AG09309 (cell line): Measurements from ENCODE around the gene ASCC3.

Experiments used
- DNase-seq: peaks from one replicate; pipeline ENCODE4 v3.0.0-alpha.2; 2010; ENCODE audit warnings: low read depth
- H3K4me3 ChIP-seq: 2 replicates; pipeline ENCODE4 v1.5.1; 2011; ENCODE audit warnings: mild to moderate bottlenecking, low read depth, low read length, moderate library complexity; ENCODE audit not compliant: control insufficient read depth
- TF ChIP-seq, protein P1 (sequence below): IDR thresholded peaks from 2 replicates; pipeline ENCODE4 v1.5.1; 2011; ENCODE audit warnings: mild to moderate bottlenecking, low read depth, low read length, inconsistent platforms; ENCODE audit not compliant: insufficient read depth, control insufficient read depth; ENCODE audit errors: missing control alignments

Gene ASCC3

DNA sequence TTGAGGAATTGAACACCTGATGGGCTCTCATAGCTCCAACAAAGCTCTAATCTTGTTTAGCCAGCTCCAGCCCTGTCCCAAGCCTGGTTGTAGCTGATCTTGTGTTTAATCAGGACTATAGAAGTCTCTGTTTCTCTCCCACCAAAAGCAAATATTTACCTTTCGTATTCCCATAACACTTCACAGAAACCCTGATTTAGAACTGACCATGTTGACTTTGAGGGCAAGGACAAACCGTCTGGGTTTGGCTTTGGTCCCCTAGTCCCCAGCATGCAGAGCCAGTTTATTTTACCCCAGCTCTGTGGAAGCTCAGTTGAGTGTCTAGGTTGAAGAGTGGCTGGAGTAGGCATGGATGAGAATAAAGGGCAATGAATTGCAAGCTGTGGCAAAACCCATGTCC is 398.4 kb downstream of the ASCC3 start:
- DNase-seq, result no peak
- TF ChIP-seq, protein P1, sequence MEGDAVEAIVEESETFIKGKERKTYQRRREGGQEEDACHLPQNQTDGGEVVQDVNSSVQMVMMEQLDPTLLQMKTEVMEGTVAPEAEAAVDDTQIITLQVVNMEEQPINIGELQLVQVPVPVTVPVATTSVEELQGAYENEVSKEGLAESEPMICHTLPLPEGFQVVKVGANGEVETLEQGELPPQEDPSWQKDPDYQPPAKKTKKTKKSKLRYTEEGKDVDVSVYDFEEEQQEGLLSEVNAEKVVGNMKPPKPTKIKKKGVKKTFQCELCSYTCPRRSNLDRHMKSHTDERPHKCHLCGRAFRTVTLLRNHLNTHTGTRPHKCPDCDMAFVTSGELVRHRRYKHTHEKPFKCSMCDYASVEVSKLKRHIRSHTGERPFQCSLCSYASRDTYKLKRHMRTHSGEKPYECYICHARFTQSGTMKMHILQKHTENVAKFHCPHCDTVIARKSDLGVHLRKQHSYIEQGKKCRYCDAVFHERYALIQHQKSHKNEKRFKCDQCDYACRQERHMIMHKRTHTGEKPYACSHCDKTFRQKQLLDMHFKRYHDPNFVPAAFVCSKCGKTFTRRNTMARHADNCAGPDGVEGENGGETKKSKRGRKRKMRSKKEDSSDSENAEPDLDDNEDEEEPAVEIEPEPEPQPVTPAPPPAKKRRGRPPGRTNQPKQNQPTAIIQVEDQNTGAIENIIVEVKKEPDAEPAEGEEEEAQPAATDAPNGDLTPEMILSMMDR, result no peak
- H3K4me3 ChIP-seq, result no peak overlapping the region

DNA sequence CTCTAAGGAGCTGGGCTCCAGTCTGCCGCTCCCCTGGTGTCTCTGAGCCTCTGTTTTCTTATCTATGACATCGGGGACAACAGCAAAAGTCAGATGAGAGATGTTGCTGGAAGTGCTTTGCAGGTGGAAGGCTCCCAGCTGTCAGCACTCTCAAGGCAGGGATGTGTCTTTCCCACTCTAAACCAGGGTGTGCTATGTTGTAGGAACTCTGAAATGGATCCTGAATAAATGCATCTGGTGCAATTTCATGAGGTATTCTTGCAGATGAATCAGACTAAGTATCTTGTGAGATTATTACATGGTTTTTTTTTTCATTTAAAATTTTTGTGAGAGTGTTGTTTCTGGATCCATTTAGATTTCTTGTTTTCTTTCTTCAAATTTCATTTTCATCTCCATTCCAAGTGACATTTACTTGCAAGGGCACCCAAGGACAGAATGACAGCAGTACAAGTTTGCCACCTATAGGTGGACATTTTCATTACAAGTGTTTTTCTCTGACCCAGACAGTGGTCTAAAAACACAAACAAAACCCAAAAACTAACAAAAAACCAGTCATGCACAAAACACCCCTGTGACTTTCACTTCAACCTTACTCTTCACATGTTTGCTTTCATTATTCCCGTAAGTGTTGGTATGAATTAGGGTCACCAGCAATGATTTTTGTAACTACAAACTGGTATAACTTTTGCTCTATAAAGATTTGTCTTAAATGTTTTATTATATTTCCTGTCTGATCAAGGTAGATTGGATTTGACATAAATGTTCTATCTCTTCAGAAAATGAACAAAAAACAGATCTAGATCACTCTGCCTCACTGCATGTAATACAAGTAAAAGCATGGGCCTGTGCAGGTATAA is 401.7 kb downstream of the ASCC3 start:
- TF ChIP-seq, protein P1, result peak; percentile 61

DNA sequence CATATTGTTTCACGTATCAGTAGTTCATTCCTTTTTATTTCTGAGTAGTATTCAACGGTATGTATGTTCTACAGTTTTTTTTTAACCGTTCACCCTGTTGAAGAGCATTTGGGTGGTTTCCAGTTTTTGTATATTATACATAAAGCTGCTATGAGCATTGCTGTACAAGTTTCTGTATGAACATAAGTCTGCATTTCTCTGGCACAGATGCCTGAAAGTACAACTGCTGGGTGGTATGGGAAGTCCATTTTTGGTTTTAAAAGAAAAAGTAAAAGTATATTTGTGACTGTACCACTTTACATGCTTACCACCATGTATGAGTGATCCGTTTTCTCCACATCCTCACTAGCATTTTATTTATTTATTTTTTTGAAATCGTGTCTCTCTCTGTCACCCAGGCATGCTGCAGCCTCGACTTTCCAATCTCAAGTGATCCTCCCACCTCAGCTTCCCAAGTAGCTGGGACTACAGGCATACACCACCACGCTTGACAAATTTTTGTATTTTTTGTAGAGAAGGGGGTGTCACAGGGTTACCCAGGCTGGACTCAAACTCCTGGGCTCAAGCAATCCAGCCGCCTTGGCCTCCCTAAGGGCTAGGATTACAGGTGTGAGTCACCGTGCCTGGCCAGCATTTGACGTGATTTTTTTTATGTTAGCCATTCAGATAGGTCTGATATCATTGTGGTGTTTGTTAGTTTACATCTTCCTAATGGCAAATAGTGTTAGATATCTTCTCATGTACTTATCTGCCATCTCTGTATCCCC is 405.4 kb downstream of the ASCC3 start:
- no peak for DNase-seq
- no peak overlapping the region for H3K4me3 ChIP-seq
- TF ChIP-seq, protein P1, result no peak

More for the DNA sequence above, 401.7 kb downstream of the ASCC3 start:
- DNase-seq, result no peak
- H3K4me3 ChIP-seq, result no peak overlapping the region

DNA sequence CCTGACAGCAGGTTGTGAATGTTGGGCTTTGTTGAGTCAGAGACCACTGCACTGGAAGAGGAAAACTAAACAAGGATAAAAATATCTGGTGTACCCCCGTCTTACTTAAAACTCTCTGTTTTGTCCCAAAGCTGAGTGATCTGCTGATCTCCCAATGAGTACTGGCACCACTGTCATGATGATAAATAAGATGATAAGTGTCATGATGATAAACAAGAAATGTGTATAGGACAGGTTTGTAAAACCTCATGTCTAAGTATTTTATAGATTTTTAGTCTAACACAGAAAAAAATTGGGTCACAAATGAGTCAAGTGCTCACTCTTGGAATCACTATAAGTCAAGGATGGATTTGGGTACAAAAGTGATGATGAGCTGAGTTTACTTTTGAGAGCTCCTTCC is 407.9 kb downstream of the ASCC3 start:
- DNase-seq, result no peak
- TF ChIP-seq, protein P1, result no peak
- no peak overlapping the region for H3K4me3 ChIP-seq

DNA sequence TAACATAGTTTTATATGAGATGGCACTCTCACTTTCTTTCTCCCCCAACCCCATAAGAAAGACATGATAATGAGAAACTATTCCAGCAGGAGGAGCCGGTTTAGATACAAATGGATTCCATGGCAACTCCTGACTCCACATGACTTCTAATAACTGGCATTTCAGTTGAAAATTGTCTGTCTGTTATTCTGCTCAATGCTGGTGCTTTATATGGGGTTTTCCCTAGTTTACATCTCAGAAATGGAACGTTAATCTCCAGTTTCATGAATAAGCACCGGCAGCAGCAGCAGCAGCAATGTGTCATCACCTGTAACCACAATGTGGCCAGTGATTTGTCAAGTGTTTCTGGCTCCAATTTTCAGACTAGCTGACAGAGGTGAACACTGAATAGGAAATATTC is 408.5 kb downstream of the ASCC3 start:
- TF ChIP-seq, protein P1, result peak; percentile 7
- DNase-seq, result no peak
- no peak overlapping the region for H3K4me3 ChIP-seq

DNA sequence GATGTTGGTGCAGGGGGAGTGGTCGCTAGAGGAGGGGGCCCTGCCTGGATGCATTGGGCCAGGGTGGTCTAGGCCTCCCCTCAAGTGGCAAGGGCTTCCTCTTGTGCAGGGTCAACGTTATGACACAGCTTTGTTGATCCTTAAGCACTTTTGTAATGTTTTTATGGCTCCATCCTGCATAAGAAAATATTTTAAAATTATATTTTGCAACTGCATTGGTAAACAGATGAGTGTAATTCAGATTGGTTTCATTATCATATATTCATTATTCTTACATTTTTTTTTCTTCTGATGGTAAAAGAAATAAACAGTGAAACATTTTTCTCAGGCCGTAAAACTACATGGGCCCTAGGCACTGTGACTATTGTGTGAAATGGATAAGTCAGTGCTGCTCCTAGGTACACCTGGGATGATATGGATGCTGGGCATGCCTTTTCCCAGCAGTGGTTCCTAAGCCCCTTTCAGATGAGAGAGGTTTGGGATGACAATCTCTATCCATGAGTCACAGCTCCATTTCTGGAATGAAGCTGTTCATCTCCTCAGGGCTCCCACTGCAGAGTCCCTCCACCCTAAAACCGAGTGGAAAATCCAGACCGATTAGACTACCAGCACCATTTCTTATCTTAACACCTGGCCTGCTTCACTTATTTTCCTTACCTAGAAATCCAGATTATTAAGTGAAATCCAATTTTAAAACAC is 410.6 kb downstream of the ASCC3 start:
- TF ChIP-seq, protein P1, result no peak
- no peak for DNase-seq
- H3K4me3 ChIP-seq, result no peak overlapping the region
